HFF-Myc (cell line): ENCODE data around the gene IZUMO1.
"Not testable (repeated sequence)": the region's sequence is repeated elsewhere in the genome, so short reads cannot be mapped to it uniquely, and the experiment has no call there.

Experiments
- DNase-seq: peaks from one replicate; pipeline ENCODE4 v3.0.0-alpha.2; 2011; ENCODE audit warnings: low read depth; ENCODE audit errors: extremely low read depth
- H3K4me3 ChIP-seq: replicated peaks from 2 replicates; pipeline ENCODE4 v1.5.1; 2011; ENCODE audit warnings: low read depth, mild to moderate bottlenecking, control low read depth, low read length
- TF ChIP-seq, protein P1 (sequence below): IDR thresholded peaks from 2 replicates; pipeline ENCODE4 v1.5.1; 2012; ENCODE audit warnings: mild to moderate bottlenecking, low read depth, low read length, control low read depth; ENCODE audit errors: missing control alignments

IZUMO1 gene

GRCh38 chr19:48770734-48771472, 24.2 kb upstream of the IZUMO1 start:
- DNase-seq: no peak
- TF ChIP-seq, protein P1, sequence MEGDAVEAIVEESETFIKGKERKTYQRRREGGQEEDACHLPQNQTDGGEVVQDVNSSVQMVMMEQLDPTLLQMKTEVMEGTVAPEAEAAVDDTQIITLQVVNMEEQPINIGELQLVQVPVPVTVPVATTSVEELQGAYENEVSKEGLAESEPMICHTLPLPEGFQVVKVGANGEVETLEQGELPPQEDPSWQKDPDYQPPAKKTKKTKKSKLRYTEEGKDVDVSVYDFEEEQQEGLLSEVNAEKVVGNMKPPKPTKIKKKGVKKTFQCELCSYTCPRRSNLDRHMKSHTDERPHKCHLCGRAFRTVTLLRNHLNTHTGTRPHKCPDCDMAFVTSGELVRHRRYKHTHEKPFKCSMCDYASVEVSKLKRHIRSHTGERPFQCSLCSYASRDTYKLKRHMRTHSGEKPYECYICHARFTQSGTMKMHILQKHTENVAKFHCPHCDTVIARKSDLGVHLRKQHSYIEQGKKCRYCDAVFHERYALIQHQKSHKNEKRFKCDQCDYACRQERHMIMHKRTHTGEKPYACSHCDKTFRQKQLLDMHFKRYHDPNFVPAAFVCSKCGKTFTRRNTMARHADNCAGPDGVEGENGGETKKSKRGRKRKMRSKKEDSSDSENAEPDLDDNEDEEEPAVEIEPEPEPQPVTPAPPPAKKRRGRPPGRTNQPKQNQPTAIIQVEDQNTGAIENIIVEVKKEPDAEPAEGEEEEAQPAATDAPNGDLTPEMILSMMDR: no peak

DNA sequence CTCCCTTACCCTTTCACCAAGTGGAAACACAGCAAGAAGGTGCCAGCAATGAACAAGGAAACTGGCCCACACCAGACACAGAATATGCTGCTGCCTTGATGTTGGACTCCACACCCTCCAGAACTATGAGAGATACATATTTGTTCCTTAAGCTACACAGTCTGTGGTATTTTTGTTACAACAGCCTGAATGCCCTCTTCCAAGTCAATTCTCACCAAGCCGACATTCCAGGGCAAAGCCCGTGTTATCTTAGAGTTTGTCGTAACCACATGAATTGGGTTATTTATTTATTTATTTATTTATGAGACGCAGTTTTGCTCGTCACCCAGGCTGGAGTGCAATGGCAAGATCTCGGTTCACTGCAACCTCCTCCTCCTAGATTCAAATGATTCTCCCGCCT, 23.6 kb upstream of the IZUMO1 start:
- no peak for DNase-seq
- H3K4me3 ChIP-seq: no peak overlapping the region
- TF ChIP-seq, protein P1: no peak

More at GRCh38 chr19:48770734-48771472, 24.2 kb upstream of the IZUMO1 start:
- no peak overlapping the region for H3K4me3 ChIP-seq

- TF ChIP-seq, protein P1: no peak
- no peak for DNase-seq
- H3K4me3 ChIP-seq: no peak overlapping the region
Observed at GRCh38 chr19:48768994-48769713, 22.4 kb upstream of the IZUMO1 start.

GRCh38 chr19:48768171-48768753, 21.6 kb upstream of the IZUMO1 start:
- not testable (repeated sequence) for H3K4me3 ChIP-seq, DNase-seq

DNA sequence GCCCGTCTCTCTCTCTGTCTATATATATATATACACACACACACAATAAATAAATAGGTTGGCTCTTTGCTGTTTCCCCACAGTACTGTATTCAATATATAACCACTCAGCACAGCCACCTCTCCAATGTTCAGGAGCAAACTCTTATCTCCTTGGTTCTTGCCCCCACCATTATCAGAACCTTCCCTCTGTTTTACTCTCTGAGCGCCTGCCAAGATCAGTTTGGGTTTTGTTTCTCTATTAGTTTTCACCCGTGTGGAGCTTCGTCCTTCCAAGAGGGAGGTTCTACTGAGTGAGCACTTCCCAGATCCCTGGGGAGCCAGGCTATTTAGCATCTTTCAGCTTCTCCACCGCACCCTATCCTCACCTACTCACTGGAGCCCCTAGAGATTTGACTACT, 19.1 kb upstream of the IZUMO1 start:
- DNase-seq: not testable (repeated sequence)

DNA sequence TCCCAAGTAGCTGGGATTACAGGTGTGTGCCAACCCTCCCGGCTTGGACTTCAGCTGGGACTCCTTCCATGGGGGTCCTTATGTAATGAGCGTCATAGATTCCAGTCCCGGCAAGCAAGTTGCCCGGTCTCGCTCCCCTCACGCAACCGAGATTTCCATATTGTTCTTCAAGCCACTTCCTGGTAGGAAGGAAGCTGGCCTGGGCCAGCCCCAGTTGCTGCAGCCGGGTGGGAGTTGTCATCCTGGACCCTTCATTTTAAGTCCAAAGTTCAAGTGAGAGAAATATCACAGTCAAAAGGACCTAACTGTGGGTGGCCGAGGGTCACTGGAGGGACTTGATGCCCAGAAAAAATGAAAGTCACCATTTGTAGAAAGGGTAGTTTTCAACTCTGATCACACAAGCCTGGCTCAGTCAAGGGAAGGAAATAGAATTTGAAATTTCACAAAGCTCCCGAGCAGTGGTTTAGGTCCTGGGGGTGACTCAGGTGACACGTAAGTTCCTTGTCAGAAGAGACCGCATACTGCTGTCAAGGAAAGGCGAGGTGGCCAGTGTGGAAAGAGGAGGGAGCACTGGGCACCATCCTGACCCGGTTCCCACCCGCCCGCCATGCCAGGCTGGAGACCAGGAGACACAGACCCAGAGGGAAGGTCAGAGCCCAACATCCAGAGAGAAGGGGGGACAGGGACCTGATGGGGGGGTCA, 13.9 kb upstream of the IZUMO1 start:
- DNase-seq: no peak
- TF ChIP-seq, protein P1: no peak
- no peak overlapping the region for H3K4me3 ChIP-seq

More for the DNA sequence above, 19.1 kb upstream of the IZUMO1 start:
- not testable (repeated sequence) for H3K4me3 ChIP-seq

DNA sequence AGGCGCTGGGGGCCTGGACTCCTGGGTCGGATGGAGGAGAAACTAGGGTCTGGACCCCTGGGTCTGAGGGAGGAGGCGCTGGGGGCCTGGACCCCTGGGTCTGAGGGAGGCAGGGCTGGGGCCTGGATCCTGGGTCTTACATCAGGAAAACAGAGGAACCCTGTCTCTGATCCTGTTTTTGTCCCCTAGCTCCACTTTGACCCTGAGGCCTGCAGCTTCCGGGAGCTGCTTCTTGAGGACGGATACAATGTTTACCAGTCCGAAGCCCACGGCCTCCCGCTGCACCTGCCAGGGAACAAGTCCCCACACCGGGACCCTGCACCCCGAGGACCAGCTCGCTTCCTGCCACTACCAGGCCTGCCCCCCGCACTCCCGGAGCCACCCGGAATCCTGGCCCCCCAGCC, 11.0 kb upstream of the IZUMO1 start:
- TF ChIP-seq, protein P1: no peak
- DNase-seq: no peak
- no peak overlapping the region for H3K4me3 ChIP-seq
